Neural cell (in vitro differentiated cells): Measurements from ENCODE around the gene CDK5RAP2.

Experiments used
- EP300 ChIP-seq: fragments of 450-650 bp; conservative IDR thresholded peaks from 2 replicates; pipeline ENCODE4 v1.6.1; 2014; ENCODE audit warnings: antibody characterized with exemption, mild to moderate bottlenecking, moderate library complexity; ENCODE audit not compliant: poor library complexity, severe bottlenecking
- RAD21 ChIP-seq: fragments of 450-650 bp; conservative IDR thresholded peaks from 2 replicates; pipeline ENCODE4 v1.6.1; 2014; ENCODE audit warnings: antibody characterized with exemption, mild to moderate bottlenecking, moderate library complexity
- REST ChIP-seq: IDR thresholded peaks from 2 replicates; pipeline ENCODE4 v1.6.1; 2012; ENCODE audit warnings: borderline replicate concordance
- TF ChIP-seq, protein P1 (sequence below): fragments of 450-650 bp; IDR thresholded peaks from 2 replicates; pipeline ENCODE4 v1.5.1; 2014; ENCODE audit warnings: antibody characterized with exemption, mild to moderate bottlenecking, moderate library complexity; ENCODE audit not compliant: poor library complexity, severe bottlenecking

DNA sequence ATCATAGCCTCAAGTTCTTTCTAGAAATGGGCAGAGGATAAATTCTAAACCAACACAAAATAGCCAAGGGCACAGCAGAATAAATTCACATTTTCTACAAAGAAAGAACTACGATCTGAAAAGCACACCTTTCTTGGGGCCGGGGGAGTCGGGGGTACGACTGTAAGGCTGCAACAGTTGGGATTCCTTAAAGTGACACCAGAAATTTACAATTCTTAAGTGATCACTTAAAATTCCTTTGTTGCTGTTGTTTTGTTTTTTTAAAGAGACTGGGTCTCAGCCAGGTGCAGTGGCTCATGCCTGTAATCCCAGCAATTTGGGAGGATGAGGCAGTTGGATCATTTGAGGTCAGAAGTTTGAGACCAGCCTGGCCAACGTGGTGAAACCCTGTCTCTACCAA is 95.8 kb downstream of the CDK5RAP2 start:
- TF ChIP-seq, protein P1, sequence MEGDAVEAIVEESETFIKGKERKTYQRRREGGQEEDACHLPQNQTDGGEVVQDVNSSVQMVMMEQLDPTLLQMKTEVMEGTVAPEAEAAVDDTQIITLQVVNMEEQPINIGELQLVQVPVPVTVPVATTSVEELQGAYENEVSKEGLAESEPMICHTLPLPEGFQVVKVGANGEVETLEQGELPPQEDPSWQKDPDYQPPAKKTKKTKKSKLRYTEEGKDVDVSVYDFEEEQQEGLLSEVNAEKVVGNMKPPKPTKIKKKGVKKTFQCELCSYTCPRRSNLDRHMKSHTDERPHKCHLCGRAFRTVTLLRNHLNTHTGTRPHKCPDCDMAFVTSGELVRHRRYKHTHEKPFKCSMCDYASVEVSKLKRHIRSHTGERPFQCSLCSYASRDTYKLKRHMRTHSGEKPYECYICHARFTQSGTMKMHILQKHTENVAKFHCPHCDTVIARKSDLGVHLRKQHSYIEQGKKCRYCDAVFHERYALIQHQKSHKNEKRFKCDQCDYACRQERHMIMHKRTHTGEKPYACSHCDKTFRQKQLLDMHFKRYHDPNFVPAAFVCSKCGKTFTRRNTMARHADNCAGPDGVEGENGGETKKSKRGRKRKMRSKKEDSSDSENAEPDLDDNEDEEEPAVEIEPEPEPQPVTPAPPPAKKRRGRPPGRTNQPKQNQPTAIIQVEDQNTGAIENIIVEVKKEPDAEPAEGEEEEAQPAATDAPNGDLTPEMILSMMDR = no peak
- no peak for TF ChIP-seq RAD21
- no peak for TF ChIP-seq REST
- no peak for TF ChIP-seq EP300
